K562 treated with DMSO at 1 percent for 24 hours (cell line): Measurements from ENCODE around the gene ZFHX2. TPM values are rescaled to one million over a fixed set of nuclear protein-coding genes. Genes with fewer than 3 reads are reported as not detected.

Experiments
- total RNA-seq: library from RNA; unstranded; fragments of 300-600 nt; gene quantifications from 2 replicates; pipeline ENCODE4 v1.2.3, GENCODE V29; 2022; ENCODE audit warnings: low read depth; ENCODE audit not compliant: insufficient read depth

Gene ZFHX2
- 0.14 and 0.25 TPM in 2 replicates for total RNA-seq

DNA sequence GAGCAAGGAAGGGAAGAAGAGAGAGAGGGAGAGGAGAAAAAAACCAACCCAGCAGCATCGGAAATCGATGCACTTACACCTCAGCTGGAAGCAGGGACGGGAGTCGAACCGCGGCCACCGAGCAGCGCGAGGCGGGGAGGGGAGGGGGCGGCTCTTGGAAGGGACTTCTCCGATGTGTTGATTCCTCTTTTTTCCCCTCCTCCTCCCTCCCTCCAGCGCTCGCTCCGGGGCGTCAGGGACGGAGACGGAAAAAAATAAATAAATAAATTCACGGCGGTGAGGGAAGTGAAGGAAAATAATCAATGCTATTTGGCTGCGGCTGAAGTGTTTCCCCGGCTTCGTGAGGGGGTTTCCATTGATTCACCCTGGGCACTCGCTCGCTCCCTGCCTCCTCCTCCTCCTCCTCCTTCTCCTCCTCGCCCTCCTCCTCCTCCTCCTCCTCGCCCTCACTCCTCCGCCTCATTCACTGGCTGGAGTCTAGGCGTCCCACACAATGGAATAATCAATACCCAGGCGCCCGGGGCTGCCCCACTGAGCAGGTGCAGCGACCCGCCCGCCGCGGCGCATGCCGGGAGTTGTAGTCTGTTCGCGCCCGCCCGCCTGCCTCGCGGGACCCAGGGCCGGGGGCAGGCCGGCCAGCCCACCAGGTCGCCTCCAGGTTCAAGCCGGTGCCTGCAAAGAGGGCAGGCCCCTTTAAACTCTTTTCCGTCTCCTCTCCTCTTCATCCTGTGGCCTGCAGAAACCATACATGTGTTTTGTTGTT, at the start of gene ZFHX2:
Gene ZFHX2 (minus strand): TSS at position 500 of the 763 bp plus-strand sequence. CDS start 16,440 bp downstream, outside the sequence.

DNA sequence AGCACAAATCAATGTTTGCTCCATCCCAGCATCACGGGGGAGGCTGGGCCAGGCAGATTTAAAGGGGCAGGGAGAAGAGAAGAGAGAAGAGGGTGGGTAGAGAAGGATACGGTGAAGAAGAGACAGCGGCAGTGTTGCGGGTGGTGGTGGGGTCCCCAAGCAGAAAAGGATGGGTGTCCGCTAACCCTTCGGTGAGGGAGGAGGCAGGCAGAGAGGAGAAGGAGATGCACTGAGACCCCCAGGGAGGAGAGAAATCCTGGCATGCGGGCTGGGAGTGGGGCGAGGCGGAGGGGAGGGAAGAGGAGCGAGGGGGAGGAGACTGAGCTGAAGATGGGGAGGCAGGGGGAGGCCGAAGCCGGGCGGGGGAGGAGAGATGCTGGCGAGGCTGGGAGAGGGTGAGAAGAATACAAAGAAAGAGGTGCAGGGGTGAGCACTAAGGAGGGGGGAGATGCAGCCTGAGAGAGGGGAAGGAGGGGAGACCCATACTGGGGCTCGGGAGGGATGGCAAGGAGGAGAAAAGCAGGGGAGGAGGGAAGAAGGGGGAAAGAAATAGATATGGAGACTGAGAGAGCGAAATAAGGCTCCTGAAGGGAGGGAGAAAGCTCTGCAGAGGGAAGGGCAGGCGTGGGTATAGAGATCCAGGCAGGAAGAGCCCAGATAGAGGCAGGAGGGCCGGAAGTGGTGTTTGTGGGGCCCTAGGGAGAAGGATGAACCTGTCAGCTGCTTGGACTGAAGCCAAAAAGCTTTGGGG, 27.2 kb upstream of the ZFHX2 start, which contains the start of gene JPH4:
Gene JPH4 (minus strand): TSS at position 231 of the 751 bp plus-strand sequence. CDS start 1,337 bp downstream, outside the sequence.

DNA sequence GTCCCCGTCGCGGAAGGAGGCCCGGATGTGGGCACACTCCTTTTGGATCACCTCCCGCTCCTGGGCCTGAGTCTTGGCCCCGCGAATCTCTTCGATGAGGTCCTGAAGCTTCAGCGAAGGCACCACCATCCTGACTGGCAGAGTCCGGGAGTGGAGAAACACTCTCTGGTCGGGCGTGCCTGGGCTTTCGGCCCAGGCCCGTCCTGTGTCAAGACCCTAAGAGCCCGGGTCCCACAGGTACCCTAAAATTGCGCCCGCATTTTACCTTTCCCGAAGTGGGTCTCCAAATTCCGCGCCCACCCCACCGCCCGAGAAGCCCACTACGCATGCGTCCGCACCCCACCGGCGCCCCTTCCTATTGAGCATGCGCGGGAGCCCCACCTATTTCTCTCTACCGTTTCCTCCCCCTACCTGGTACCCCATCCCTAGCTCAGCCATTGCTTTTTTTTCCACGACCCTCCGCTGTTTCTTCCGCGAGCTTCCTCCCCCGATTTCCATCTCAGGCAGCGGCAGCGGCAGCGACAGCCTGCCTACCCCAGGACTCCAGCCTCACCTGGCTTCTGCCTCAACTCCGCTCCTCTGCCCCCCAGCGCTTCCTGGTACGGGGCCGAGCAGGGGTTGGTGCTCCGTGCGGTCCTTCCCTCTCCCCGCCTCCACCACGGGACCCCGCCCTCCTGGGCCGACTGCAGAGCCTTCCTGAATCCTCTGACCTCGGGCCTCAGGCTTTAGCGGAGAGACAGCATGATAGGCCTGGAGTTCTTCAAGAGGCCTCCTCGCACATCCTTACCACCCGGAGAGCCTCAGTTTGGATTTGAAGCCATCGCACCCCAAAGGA, 15.8 kb upstream of the ZFHX2 start, which contains the start of gene AP1G2:
Gene AP1G2 (minus strand): TSS at position 606 of the 835 bp plus-strand sequence. CDS start 477 bp downstream, at position 129.

DNA sequence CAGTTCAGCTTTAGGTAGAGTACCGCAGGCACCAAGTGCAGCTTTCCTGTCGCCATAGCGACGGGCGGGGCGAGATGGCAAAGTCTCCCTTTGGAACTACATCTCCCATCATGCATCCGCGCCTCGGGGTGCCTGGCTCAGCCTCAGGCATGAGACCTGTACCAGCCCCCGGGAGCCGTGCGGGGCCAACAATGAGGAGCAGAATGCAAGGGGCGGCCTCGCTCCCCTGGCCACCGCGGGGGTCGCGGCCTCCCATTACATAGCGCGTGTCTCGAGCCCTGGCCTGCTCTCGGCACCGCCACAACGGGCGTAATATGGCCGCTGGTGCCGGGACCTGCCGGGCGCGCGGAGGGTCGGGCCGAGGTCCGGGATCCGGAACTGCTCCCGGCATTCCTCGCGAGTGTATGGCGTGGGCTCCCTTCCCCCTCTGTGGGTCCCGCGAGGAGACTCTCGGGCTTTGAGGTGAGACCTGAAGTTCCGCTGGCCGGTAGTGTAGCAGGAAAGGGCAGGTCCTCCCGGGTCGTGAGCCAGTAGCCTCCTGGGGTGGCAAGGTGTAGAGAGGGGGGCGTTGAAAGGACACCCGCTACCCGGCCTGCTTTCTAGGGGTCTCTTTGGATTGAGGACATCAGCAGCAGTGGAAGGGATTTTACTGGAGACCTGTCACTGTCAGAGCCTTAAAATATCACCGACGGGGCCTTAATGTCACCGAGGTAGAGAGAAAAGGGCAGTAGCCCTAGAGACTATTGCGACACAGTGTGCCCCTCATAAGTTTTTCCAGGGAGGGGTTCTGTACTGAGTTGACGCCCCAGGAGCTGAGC, 4.5 kb upstream of the ZFHX2 start, which contains the start of gene THTPA:
Gene THTPA (plus strand): TSS at position 390 of the 818 bp plus-strand sequence. CDS start 487 bp downstream, outside the sequence.

Other genes with a start within 250 kb of the ZFHX2 start
- 9.0 and 10.3 TPM in 2 replicates for gene PPP1R3E, start 248.9 kb downstream of the ZFHX2 start, total RNA-seq
- gene BCL2L2, start 244.9 kb downstream of the ZFHX2 start, total RNA-seq = 18.4 and 20.3 TPM in 2 replicates
- gene PABPN1, start 230.3 kb downstream of the ZFHX2 start, total RNA-seq = 97.6 and 109 TPM in 2 replicates
- 0.73 and 1.1 TPM in 2 replicates for gene SLC22A17, start 198.9 kb downstream of the ZFHX2 start, total RNA-seq
- not detected in 2 replicates for gene EFS, start 186.6 kb downstream of the ZFHX2 start, total RNA-seq
- gene IL25, start 179.0 kb downstream of the ZFHX2 start, total RNA-seq = not detected in 2 replicates
- not detected in 2 replicates for gene CMTM5, start 174.7 kb downstream of the ZFHX2 start, total RNA-seq
- not detected in 2 replicates for gene MYH6, start 143.5 kb downstream of the ZFHX2 start, total RNA-seq
- gene MYH7, start 116.1 kb downstream of the ZFHX2 start, total RNA-seq = not detected in 2 replicates
- 31.3 and 32.8 TPM in 2 replicates for gene NGDN, start 82.1 kb downstream of the ZFHX2 start, total RNA-seq
- 5.7 and 7.4 TPM in 2 replicates for gene THTPA, start 4.5 kb upstream of the ZFHX2 start, total RNA-seq
- gene AP1G2, start 16.0 kb upstream of the ZFHX2 start, total RNA-seq = 45.8 and 58.3 TPM in 2 replicates
- 0.45 TPM in 2 replicates for gene JPH4, start 27.0 kb upstream of the ZFHX2 start, total RNA-seq
- gene DHRS2, start 84.6 kb upstream of the ZFHX2 start, total RNA-seq = 198 and 223 TPM in 2 replicates